Right renal cortex interstitium (tissue), 3 donors: ENCODE results near the gene RAB20. TPM values are rescaled to one million over a fixed set of nuclear protein-coding genes. Genes with fewer than 3 reads are reported as not detected.
"Not testable (repeated sequence)": the region's sequence is repeated elsewhere in the genome, so short reads cannot be mapped to it uniquely, and the experiment has no call there.

Experiments used
- DNase-seq, 3 donors: peaks; one replicate each; pipeline ENCODE4 v3.0.0-alpha.2; 2013; ENCODE audit warnings: low read depth in 3 of 3, low spot score in 2 of 3
- polyA plus RNA-seq, 3 donors: library from polyadenylated mRNA; unstranded; fragments of 120-200 nt; gene quantifications; one replicate each; pipeline ENCODE4 v1.2.1, GENCODE V29; 2013; ENCODE audit not compliant: insufficient read length in 3 of 3

Gene RAB20, protein sequence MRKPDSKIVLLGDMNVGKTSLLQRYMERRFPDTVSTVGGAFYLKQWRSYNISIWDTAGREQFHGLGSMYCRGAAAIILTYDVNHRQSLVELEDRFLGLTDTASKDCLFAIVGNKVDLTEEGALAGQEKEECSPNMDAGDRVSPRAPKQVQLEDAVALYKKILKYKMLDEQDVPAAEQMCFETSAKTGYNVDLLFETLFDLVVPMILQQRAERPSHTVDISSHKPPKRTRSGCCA
- 1 to 10 TPM; 7.0 to 8.3 (median 7.0) TPM for polyA plus RNA-seq

DNA sequence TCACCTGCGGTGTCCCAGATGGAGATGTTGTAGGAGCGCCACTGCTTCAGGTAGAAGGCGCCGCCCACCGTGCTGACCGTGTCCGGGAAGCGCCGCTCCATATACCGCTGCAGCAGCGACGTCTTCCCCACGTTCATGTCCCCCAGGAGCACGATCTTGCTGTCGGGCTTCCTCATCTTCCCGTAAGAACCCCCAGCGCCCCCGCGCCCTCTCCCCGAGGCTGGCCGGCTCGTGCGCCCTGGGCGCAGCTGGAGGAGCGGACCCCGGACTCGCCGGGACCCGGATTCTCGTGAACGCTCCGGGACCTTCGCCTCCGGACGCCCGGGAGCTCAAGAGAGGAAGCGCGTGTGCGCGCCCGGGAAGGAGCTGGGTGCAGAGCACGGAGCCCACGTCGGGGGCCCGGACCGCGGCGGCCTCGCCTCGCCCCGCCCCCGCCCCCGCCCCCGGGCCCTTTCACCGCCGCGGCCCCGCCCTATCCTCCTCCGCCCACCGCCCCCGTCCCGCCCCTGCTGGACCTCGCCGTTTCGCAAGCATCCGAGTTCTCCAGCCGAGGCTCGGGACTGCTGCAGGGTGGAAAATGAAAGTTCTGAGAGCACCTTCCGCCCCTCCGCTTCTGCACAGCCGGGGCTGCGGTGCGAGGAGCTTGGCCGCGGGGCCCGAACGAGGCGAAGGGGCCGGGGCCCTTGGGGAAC lies at the start of gene RAB20:
Gene RAB20 (minus strand): TSS at position 379 of the 692 bp plus-strand sequence. CDS start 203 bp downstream, at position 176.
- DNase-seq = peak in 2 of 3 donors; percentile 53 to 54

DNA sequence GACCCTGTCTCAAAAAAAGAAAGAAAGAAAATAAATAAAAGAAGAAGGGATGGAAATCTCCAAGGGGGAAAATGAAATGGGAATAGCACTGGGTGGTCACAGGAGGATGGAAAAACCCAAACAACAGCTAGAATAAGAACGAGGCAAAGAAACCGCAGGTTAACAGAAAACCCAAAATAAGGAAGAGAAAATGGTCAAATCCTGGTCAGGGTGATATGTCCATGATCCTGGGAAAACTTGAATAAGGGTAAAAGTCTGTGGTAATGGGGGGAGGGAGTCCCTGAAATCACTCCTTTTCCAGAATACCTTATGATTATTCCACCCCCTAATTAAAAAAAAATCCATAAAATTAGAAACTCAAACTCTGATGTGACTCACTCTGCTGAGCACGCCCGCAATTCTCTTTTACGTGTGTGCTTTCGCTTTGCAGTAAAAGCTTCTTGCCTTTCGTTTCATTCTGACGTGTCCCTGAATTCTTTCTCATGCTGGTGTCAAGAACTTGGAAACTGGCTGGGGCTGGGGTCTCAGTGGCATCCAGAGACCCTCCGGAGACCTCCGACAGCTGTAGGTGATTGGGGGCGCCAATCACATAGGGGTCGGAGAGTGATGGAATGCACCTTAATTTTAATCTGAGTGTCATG lies 49.6 kb upstream of the RAB20 start:
- DNase-seq = no peak

DNA sequence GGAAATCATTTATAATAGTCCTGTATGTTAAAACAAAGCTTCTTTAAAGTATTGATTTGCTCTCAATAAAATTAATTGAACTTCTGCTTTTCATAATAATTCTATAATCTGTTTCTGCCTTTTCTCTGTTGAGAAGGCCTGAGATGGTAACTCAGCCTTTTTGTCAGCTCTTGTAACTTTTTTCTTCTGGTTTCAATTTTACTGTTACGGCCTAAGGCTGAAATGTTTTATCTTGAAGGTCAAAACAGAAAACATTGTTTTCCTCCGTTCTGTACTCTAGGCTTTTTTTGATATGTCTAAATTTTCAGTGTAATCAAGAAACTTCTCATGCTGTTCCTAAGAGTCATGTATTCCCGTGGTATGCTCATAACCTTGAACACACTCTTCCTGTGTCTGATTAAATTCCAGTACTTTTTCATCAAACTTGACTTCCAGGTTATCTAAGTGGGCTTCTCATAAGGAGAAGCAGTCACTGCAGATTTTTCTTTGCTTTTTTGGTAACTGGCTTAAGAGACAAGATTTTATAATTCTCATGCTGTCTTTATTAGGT lies 46.2 kb upstream of the RAB20 start:
- DNase-seq = no peak

DNA sequence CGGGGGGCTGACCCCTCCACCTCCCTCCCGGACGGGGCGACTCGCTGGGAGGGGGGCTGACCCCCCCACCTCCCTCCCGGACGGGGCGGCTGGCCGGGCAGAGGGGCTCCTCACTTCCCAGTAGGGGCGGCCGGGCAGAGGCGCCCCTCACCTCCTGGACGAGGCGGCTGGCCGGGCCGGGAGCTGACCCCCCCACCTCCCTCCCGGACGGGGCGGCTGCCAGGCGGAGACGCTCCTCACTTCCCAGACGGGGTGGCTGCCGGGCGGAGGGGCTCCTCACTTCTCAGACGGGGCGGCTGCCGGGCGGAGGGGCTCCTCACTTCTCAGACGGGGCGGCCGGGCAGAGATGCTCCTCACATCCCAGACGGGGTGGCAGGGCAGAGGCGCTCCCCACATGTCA lies 44.8 kb upstream of the RAB20 start:
- DNase-seq = not testable (repeated sequence)

DNA sequence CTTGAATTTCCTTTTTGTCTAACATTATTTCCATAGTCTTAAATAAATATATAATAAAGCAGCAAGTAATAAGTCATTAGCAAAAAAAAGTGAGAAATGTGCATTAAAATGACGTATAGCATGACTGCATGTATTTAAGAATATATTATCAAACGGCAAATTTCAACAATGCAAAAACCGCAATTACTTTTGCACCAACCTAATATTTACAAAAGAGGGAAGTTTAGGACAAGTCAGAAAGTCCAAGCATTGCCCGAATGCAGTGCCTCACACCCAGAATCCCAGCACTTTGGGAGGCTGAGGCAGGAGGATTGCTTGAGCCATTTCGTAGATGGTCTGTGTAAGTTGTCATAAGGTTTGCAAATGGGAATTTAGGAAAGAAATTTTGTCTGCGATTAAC lies 43.6 kb upstream of the RAB20 start:
- DNase-seq = no peak

DNA sequence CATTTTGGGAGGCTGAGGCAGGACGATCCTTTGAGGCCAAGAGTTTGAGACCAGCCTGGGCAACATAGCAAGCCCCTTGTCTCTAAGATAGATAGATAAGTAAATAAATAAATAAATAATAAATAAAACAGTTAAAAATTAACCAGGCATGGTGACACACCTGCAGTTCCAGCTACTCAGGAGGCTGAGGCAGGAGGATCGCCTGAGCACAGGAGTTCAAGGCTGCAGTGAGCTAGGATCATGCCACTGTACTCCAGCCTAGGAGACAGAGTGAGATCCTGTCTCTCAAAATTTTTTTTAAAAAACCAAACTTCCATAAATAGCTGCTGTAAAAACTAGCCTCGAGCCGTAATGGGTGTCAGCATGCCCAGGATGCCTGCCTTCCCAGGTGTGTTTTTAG lies 39.5 kb upstream of the RAB20 start:
- no peak for DNase-seq

DNA sequence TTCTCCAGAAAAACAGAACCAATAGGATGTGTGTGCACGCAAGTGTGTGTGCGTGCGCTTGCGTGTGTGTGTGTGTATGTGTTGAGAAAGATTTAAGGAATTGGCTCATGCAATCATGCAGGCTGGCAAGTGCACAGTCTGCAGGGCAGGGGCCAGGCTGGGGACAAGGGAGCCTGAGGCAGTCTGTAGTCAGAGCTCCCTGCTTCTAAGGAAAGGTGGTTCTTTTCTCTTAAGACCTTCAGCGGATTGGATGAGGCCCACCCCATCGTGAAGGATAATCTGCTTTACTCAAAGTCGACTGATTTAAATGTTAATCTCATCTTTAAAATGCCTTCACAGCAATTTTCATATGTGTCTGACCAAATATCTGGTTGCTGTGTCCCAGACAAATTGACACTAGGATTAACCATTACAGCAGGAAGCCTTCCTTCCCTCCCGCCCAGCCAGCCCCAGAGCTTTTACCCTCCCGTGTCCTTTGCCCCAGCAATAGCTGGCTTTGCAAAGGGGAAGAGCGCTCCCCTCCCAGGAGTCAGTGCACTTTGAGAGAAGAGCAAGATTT lies 38.8 kb upstream of the RAB20 start:
- no peak for DNase-seq

DNA sequence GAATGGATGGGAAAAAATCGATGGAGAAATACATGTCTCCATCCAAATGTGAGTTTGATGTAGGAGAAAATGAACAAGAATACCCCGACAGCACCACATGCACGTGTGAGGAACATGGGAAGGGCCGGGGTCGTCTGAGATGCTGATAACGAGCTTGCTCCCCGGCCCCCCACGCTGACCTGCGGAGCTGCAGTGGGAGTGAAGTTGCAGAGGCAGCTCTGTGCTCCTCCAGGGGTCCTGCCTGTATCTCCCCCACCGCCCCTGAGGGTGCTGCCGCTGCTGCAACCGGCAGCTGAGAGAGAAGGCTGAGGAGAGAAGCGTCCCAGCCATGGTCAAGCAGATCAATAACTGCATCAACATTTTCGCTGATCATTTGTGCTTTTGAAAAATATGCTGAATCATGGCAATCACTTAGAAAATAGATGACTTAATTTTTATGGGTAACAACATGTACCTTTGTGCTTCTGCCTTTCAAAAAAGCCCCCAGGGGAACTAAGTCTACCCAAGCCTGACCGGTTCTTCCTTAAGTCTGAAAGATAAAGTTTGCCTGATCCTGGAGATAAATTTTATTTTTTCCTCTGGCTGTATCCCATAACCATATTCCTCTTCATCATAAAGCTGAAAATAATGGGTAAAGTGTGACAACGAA lies 35.6 kb upstream of the RAB20 start:
- DNase-seq = no peak

DNA sequence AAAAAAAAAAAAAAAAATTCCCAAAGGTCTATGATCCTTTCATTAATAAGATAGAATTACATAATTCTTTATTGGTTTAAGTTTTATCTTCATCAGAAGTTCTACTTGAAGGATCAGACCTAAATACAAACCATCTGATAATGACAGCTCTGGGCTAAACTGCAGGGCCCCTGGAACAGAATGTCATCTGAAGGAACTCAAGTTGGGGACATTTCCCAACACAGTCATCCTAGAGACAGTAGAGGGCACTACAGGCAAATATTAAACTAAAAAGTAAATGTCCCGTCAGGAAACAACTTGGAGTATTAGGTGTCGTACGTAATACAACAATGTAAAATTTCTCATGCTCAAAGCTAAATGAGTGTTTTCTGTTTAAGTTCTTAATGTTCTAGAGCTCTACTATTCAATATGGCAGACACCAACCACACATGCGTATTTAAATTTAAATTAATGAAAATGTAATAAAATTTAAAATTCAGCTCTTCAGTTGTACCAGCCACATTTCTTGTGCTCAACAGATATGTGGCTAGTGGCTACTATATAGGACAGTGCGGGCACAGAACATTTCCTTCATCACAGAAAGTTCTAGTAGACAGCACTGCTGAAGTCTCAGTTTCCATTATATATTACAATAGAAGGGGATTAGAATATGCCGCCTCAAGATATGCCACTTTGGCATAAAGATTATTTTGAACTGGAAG lies 32.1 kb upstream of the RAB20 start:
- peak in 1 of 3 donors; percentile 62 for DNase-seq

DNA sequence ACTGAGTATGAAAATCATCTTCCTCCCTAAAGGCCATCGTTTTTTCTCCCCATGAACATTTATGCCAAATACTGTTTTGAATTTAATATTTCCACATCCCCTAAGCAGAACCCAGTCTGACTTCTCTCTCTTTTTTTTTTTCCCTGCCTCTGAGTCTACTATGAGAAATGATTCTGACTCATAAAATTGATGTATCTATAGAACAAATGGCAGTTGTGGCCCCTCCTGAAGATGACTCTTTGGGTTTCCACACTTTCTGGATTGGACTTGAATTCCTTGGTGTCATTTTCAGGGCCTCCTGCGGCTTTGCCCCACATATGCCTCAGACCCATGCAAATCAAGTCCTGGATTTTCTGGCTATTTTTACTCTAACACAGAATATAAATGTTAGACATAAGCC lies 31.1 kb upstream of the RAB20 start:
- DNase-seq = no peak

DNA sequence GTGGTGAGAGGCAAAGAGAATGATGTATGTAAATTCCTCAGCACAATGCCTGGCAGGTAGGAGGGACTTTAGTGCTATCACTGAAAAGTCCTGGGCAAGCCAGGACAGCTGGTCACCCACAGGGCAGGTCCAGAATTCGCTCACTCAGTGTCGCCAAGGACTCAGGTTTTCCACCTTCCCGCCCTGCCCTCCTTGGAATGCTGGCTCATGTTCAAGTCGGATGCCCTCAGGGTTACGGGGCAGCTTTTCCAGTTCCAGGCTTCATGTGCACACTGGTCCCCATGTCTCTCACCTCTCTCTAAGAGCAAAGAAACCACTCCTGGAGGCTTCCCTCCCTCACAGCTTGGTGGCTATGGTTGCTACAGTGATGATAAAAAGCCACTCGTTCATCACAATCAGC lies 29.1 kb upstream of the RAB20 start:
- DNase-seq = no peak

DNA sequence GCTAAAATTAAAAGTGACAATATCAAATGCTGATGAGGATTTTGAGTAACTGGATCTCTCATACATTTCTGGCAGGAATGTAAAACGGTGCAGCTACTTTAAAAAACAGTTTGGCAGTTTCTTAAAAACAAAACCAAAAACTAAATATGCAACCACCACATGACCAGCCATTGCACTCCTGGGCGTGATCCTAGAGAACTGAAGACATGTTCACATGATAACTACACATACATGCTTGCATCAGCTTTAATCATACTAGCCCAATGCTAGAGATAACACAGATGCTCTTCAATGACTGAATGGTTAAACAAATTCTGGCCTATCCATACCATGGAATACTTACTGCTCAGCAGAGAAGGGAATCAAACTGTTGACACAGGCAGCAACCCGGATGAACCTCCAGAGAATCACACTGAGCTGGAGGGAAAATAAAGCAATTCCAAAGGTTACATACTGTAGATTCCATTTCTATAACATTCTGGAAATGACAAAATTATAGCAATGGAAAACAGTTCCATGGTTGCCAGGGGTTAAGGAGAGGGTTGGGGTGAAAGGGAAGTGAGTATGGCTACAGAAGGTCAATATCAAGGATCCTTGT lies 28.4 kb upstream of the RAB20 start:
- DNase-seq = no peak

DNA sequence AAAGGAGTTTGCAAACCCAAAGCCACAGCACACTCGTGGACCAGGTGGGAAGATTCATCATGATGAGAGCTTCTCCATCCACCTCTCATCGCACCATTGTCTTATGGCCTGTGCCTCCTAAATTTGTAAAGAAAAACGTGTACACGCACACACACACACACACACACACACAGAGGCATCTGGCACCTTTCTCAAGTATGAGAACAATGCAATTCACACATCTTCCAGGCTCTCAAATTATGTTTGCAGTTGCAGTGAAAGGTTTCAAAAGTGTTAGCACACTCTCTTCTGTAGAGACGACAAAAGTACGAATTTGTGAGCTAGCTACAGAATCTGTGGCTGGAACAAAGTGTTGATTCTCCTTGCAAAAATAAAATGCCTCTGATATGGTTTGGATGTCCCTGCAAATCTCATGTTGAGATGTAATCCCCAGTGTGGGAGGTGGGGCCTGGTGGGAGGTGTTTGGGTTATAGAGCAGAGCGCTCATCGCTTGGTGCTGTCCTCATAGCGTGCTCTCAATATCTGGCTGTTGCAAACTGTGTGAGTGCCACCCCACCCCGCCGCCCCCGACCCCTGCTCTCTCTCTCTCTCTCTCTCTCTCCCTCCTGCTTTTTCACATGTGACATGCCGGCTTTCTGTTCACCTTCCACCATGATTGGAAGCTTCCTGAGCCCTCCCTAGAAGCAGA lies 21.8 kb upstream of the RAB20 start:
- no peak for DNase-seq

DNA sequence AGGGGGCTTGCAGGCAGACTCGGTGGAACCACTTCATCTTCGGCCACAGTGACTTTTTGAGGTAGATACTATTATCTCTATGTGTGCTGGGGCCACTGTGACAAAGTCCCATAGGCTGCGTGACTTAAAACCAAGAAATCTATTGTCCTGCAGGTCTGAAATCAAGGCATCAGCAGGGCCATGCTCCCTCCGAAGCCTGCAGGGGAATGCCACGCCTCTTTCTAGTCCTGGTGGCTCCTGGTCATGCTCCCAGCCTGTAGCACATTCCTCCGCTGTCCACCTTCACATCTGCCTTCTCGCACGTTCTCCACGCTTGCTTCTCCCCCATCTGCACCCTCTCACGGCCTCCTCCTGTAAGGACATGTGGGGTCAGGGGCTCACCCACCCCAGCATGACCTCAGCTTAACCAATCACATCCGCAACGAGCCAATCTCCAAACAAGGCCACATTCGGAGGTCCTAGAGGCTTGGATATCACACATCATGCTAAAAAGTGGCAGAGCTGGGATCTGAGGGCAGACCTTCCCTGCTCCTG lies 21.0 kb upstream of the RAB20 start:
- DNase-seq = no peak

DNA sequence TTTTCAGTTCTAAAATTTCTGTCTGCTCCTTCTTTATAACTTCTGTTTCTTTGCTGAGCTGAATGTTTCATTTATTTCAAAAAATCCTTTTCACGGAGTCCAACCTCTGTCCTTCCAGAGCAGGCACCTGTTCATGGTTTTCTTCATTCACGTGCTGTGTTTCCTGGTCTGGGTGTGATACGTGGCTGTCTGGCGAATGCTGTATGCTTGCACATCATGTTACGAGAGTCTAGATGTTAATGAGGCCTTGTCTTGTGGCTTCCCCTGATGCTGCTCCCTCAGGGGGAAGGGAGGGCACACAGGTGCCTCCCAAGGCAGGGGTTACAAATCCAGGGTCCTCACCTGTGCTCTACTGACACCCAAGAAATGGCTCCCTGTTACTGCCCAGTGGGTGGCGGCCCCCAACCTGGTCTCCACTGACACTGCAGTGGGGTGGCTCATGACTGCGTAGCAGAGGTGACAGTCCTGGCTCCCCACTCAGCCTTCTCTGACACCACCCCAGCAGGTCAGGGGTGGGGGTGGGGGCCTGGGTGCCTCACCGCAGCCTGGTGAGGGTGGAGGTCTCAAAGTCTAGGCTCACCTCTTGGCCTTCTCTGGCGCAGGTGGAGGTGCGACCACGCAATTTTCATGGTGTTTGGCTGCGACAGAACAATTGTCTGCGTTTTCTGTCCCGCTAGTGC lies 20.1 kb upstream of the RAB20 start:
- DNase-seq = no peak

DNA sequence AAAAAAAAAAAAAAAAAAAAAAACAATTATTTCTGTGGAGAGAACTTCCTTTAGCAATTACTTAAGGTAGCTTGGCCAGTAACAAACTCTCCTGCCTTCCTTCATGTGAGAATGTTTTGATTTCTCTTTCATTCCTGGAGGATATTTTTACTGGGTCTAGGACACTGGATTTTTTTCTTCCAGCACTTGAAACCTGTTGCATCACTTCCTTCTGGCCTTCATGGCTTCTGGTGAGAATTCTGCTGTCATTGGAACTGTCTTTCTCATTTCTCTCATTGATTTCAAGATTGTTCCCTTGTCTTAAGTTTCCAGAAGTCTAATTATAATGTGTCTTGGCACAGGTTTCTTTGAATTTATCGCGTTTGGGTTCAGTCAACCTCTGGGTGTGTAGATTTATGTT lies 19.3 kb upstream of the RAB20 start:
- DNase-seq = no peak

DNA sequence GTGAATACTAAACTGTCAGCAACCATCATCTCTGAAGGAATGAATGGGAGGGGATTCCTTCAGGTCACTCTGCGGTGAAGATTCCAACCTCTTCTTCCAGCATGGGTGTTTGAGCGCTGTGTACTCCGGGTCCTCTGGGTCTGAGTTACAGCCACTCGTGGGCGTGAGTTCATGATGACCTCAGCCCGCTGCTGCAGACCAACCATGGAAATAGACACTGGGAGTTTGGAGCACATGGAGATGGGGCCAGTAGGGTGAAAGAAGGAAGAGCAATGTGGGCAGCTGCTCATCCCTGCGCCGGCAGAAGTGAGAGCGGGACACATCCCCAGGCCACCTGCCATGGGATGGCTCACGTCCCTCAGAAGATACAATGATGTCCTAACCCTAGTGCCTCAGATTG lies 16.8 kb upstream of the RAB20 start:
- no peak for DNase-seq

DNA sequence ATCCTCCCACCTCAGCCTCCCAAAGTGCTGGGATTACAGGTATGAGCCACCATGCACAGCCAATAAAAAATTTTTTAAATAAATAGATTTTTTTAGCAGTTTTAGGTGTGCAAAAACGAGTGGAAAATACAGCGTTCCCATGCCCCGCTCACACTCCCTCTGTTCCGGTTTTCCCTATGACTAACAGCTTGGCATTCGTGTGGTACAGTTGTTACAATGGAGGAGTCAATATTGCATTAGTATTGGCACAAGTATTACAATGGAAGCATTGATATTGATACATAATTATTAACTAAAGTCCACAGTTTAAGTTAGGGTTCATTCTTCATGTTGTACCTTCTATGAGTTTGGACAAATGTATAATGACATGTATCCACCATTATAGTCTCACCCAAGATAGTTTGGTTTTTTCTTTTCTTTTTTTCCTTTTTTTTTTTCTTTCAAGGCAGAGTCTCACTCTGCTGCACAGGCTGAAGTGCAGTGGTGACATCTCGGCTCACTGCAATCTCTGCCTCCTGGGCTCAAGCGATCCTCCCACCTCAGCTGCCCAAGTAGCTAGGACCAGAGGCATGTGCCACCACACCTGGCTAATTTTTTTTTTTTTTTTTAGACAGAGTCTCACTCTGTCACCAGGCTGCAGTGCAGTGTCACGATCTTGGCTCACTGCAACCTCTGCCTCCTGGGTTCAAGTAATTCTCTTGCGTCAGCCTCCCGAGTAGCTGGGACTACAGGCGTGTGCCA lies 15.4 kb upstream of the RAB20 start:
- DNase-seq = no peak
